HG02642 (cell line): ENCODE measurements around the gene MIGA1.
"Not testable (repeated sequence)": the region's sequence is repeated elsewhere in the genome, so short reads cannot be mapped to it uniquely, and the experiment has no call there.

ENCODE experiments used
- ATAC-seq: cut with Tn5 transposase; IDR thresholded peaks from one replicate; pipeline ENCODE4 v1.9.1; 2021; ENCODE audit warnings: mild to moderate bottlenecking; ENCODE audit not compliant: unreplicated experiment, poor library complexity

MIGA1 gene

DNA sequence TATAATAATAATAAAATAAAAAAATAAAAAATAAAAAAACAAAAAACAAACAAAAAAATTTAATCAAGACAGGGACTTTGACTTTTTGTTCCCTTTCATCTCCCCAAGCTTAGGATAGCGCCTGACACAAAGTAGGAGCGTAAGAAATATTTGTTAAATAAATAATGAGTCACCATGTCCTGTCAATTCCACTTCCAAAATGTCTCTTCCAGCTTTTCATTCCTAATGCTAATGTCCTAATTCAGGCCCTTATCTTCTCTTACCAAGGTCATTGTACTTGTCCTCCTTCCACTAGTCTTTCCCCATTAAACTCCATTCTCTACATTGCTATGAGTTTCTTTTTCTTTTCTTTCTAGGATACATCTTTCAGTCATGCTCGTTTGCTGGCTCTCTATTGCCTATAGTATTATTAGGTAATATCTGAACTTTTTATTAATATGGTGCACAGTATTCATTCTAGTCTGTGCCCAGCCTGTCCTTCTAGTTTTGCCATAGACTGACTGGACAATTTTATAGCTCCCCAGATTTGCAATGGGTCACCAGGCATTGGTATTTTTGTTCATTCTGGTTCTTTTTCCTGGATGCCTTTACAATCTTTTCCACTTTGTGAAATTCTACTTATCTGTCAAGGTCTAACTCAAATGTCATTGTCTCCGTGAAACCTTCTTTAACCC lies 120.3 kb downstream of the MIGA1 start:
- ATAC-seq: no peak

DNA sequence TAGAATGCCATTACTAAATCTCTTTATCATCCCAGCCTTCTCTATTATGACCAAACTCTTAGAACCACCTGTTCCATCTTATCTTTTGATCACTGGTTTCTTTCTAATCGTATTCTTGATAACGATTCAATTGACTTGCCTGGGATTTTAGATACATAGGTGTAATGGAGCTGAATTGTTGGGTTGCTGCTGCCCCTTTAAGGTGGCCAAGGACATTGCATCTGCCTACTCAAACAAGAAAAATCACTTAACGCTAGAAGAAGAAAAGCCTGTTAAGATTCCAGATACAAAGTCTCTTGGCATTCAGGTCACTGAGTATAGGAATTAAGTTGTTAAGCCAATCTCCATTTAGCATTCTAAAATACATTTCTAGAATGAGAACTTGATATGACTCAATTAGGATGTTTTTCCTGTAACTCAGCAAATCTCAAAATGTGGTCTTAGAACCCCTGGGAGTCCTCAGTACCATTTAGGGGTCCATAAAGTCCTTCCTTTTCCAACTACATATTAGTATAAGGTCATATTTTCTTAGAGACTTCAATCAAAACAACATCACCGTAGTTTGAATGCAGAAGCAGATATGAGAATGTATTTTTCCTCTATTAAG lies 121.3 kb downstream of the MIGA1 start:
- no peak for ATAC-seq

DNA sequence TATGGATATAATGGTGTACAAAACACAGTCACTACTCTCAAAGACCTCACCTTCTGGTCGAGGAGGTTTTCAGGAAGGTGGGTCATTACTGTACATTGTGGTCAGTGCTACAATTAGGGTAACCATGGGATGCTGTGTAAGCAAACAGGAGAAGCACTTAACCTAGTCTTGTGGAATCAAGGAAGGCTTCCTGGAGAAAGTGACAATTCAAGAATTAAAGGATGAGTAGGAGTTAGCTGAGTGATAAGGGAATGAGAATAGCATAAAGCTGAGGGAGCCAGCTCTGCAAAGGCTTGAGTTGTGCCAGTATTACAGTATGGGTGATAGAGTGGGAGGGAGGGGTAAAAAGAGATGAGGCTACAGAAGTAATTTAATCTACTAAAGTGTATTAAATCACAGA lies 126.2 kb downstream of the MIGA1 start:
- no peak for ATAC-seq

DNA sequence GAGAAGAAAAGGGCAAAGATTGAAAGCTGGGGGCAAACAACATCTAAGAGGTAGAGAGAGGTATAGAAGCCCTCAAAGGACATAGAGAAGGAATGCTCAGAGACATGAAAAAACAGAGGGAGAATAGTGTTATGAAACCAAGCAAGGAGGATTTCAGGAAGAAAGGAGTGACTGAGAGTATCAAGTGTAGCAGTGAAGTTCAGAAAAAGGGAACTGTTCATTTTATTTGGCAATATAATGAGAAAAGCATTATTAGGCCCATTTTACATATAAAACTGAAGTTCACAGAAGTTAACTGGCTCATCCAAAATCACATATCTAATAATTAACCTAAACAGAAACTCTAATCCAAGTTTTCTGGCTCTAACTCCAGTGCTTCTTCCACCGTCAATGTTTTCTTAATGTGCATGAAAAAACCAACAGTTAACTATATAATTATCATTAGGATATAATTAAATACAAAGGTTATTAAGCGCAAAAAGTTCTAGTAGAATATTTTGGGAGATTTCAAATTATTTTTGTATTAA lies 126.6 kb downstream of the MIGA1 start:
- ATAC-seq: no peak

DNA sequence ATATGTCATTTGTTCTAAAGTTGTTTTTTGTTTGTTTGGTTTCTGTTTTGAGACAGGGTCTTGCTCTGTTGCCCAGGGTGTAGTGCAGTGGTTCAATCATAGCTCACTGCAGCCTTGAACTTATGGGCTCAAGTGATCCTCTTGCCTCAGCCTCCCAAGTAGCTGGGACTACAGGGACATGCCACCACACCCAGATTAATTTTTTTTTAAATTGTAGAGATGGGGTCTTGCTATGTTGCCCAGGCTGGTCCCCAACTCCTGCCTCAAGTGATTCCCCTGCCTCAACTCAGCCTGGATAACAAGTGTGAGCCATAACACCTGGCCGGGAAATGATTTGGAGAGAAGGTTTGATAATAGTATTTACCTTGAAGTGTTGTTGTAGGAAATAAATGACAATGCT lies 127.2 kb downstream of the MIGA1 start:
- ATAC-seq: no peak

DNA sequence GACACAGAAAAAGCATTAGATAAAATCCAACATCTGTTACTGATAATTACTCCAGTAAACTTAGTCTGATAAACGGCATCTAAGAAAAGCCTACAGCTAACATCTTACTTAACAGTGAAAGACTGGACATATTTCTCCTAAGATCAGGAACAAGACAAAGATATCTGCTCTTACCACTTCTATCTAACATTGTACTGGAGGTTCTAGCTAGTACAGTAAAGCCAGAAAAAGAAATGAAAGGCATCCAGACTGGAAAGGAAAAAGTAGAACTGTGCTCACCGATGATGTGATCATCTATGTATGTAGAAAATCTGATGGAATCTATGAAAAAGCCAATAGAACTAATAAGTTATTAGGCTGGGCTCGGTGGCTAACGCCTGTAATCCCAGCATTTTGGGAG lies 130.7 kb downstream of the MIGA1 start:
- no peak for ATAC-seq

DNA sequence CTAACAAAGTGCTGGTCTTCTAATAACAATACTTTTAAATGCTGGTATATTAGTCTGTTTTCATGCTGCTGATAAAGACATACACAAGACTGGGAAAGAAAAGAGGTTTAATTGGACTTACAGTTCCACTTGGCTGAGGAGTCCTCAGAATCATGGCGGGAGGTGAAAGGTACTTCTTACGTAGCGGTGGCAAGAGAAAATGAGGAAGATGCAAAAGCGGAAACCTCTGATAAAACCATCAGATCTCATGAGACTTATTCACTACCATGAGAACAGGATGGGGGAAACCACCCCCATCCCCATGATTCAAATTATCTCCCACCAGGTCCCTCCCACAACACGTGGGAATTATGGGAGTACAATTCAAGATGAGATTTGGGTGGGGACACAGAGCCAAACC lies 139.5 kb downstream of the MIGA1 start:
- ATAC-seq: not testable (repeated sequence)

DNA sequence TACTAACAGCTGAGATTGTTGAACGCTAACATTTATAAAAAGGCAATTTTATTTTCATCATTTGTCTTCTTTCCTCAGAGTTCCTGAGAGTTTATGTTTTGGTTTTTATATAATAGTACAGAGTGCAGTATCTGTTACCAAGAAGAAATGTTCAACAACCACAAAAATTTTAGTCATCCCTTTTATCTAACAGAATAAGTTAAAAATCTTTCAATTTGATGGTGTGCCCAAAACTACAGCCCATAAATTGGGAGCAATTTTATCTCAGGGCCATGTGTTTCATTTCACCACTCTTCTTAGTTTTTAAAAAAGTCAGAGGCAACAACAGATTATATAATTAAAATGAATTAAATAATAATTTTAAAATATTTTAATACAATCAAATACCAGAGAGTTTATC lies 146.1 kb downstream of the MIGA1 start:
- no peak for ATAC-seq

DNA sequence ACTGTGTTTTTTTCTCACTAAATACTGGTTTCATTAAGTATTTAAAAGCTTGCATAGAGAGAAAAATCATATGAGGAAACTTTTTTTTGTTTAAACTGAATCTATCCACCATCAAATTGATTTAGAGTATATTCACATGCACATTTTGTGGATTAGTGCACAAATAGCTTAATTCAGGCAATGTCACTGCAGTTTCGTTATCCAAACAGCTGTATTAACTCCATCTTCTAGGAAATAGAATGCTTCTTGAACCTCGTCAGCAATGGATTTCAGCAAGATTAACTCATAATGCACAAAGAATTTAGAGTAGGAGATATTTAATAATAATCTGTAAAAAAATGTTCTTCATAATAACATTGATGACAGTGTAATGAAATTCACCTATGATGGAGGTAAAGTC lies 146.5 kb downstream of the MIGA1 start:
- ATAC-seq: no peak

DNA sequence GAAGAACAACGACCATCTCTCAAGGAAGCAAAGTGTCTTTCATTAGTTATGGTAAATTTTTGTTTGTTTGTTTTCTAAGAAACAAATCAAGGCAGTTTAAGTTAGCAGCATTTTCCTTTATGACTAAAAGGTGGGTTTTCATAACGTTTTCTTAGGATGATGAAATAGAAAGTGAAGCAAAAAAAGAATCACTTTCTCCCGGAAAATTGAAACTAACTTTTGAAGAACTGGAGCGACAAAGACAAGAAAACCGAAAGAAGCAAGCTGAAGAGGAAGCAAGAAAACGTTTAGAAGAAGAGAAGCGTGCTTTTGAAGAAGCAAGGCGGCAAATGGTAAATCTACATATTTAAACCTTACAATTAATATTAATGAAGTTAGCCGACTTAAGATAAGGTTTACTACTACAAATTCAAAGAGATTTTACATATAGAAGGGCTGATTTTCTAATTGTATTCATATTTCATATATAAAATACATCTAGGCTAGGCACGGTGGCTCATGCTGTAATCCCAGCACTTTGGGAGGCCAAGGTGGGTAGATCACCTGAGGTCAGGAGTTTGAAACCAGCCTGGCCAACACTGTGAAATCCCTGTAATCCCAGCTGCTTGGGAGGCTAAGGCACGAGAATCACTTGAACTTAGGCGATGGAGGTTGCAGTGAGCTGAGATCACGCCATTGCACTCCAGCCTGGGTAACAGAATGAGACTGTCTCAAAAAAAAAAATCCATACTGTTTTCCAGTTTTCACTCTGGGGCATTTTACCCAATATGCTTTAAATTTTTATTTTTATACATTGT lies 147.3 kb downstream of the MIGA1 start:
- no peak for ATAC-seq

DNA sequence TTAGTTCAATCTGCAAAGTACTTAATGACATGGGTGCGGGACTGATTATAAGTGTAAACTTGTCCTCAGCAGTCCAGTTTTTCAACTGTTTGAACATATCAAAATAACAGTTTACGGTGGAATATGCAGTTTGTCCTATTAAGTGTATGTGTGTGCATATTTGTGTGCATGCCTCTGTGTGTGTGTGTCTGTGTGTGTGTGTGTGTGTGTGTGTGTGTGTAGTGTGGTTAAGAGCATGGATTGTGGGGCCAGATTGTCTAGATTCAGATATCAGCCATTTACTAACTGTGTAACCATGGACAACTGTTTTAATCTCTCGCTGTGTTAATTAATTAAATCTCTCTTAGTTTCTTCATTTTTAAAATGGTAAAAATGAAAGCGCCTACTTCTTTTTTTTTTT lies 148.0 kb downstream of the MIGA1 start:
- no peak for ATAC-seq
